MCF 10A (cell line): Measurements from ENCODE around the gene ERCC1. TPM values are rescaled to one million over a fixed set of nuclear protein-coding genes. Genes with fewer than 3 reads are reported as not detected.
A peak's percentile ranks its signal among the peaks of the same experiment; 100 is the strongest.

Source experiments
- BruUV-seq: library from RNA; stranded (reverse); fragments of 400-500 nt; replicated peaks from 2 replicates; lab custom pipeline; 2021; lab: Mats Ljungman, UMichigan
- CTCF ChIA-PET: fragments of 300-600 bp; sonication (Branson Sonifier 250); formaldehyde crosslinking; extraction: SDS; loops from one replicate; lab custom pipeline; 2021; ENCODE audit warnings: antibody characterized with exemption, inconsistent platforms; lab: Yijun Ruan, JAX
- POLR2A ChIA-PET: fragments of 300-600, 350-650 bp; sonication (Branson Sonifier 250); formaldehyde crosslinking; extraction: SDS; loops from one replicate; lab custom pipeline; 2020; ENCODE audit warnings: antibody characterized with exemption, inconsistent platforms; lab: Yijun Ruan, JAX
- DNase-seq: peaks from one replicate; pipeline ENCODE4 v3.0.0-alpha.2; 2018; ENCODE audit not compliant: unreplicated experiment
- H3K27ac Mint-ChIP-seq: one replicate; pipeline ENCODE4 v1.8.0; 2022; ENCODE audit warnings: mild to moderate bottlenecking, low read depth, mixed read lengths; ENCODE audit not compliant: unreplicated experiment
- H3K27me3 Mint-ChIP-seq: one replicate; pipeline ENCODE4 v1.8.0; 2022; ENCODE audit warnings: mixed read lengths; ENCODE audit not compliant: insufficient read depth, unreplicated experiment
- H3K36me3 Mint-ChIP-seq: one replicate; pipeline ENCODE4 v1.8.0; 2022; ENCODE audit warnings: mild to moderate bottlenecking, moderate library complexity, mixed read lengths; ENCODE audit not compliant: insufficient read depth, unreplicated experiment
- H3K4me1 Mint-ChIP-seq: one replicate; pipeline ENCODE4 v1.8.0; 2022; ENCODE audit warnings: mixed read lengths; ENCODE audit not compliant: insufficient read depth, unreplicated experiment
- H3K4me3 Mint-ChIP-seq: one replicate; pipeline ENCODE4 v1.8.0; 2022; ENCODE audit warnings: mild to moderate bottlenecking, moderate library complexity, mixed read lengths; ENCODE audit not compliant: unreplicated experiment
- H3K9me3 Mint-ChIP-seq: one replicate; pipeline ENCODE4 v1.8.0; 2022; ENCODE audit warnings: mixed read lengths; ENCODE audit not compliant: unreplicated experiment
- CTCF ChIP-seq: fragments of 200-600 bp; IDR thresholded peaks from one replicate; pipeline ENCODE4 v1.8.0; 2022; ENCODE audit warnings: antibody characterized with exemption, mild to moderate bottlenecking; ENCODE audit not compliant: unreplicated experiment
- intact Hi-C: fragments of 100-400 bp; cut with micrococcal nuclease; formaldehyde crosslinking; loops from 2 replicates; pipeline ENCODE4 v1.14.1; 2022
- total RNA-seq: library from RNA; stranded (reverse); gene quantifications from 2 replicates; pipeline ENCODE4 v1.2.3, GENCODE V29; 2022

Gene ERCC1
- total RNA-seq, 1 experiment from 2014 or later: 227 TPM

- TF ChIP-seq CTCF: peak; percentile 39
- Mint-ChIP-seq H3K27ac (no peak overlapping the region), H3K9me3 (no peaks in the 10 kb centered on the region), H3K27me3 (no peaks in the 10 kb centered on the region), H3K36me3 (no peaks in the 10 kb centered on the region), H3K4me1 (peaks cover 10% of the 10 kb centered on the region), H3K4me3 (peak overlapping the region; percentile 68)
- no TSS peak for BruUV-seq
- intact Hi-C loops: no loop called here
- CTCF ChIA-PET: interaction anchor here (0.6 to 21.1 kb wide), 7 partner anchors 10 to 252 kb away, joined by 3 to 386 read pairs (median 4); no protein-coding TSS in a partner anchor
- POLR2A ChIA-PET: interaction anchor here (0.7 to 2.6 kb wide), 2 partner anchors 50 kb away, joined by 3 to 11 read pairs; no protein-coding TSS in a partner anchor
- DNase-seq: no peak
These were observed 4.9 kb upstream of the ERCC1 start for GRCh38 chr19:45428384-45429231.

GRCh38 chr19:45424191-45425058, 708 bp upstream of the ERCC1 start:
- intact Hi-C loops: no loop called here
- ChIA-PET POLR2A (interaction anchor here (0.6 to 3.4 kb wide), 23 partner anchors 9 to 1042 kb away, joined by 3 to 82 read pairs (median 6); partner anchors contain the start of genes FOSB, PPP1R13L and SIX5), CTCF (interaction anchor here (0.6 to 21.1 kb wide), 5 partner anchors 10 to 1826 kb away, joined by 3 to 386 read pairs (median 3); no protein-coding TSS in a partner anchor)
- peak overlapping the region; percentile 97 for H3K4me3 Mint-ChIP-seq
- no peaks in the 10 kb centered on the region for H3K27me3 Mint-ChIP-seq
- BruUV-seq: TSS peak; percentile 84
- H3K4me1 Mint-ChIP-seq: peaks cover 34% of the 10 kb centered on the region
- peak overlapping the region; percentile 100 for H3K27ac Mint-ChIP-seq
- H3K36me3 Mint-ChIP-seq: peaks cover 20% of the 10 kb centered on the region
- TF ChIP-seq CTCF: no peak
- no peaks in the 10 kb centered on the region for H3K9me3 Mint-ChIP-seq
- peak; percentile 98 for DNase-seq

GRCh38 chr19:45423033-45423588, 606 bp downstream of the ERCC1 start:
- no peak for DNase-seq
- ChIA-PET CTCF (interaction anchor here (0.8 to 21.1 kb wide), 2 partner anchors 21 to 57 kb away, joined by 3 to 386 read pairs; no protein-coding TSS in a partner anchor), POLR2A (interaction anchor here (0.5 to 3.4 kb wide), 9 partner anchors 16 to 480 kb away, joined by 3 to 82 read pairs (median 6); partner anchors contain the start of gene PPP1R13L)
- Mint-ChIP-seq H3K4me3 (peak overlapping the region; percentile 97), H3K4me1 (peaks cover 29% of the 10 kb centered on the region), H3K27ac (peak overlapping the region; percentile 100), H3K27me3 (no peaks in the 10 kb centered on the region), H3K9me3 (no peaks in the 10 kb centered on the region), H3K36me3 (peaks cover 33% of the 10 kb centered on the region)
- intact Hi-C loops: loop anchor here (1.0 kb wide), 1 partner anchor 18 kb away; the partner anchor contains the start of gene PPP1R13L
- BruUV-seq: TSS peak; percentile 73
- TF ChIP-seq CTCF: no peak
